HL-60 (cell line): ENCODE measurements around the gene IZUMO4.
A peak's percentile ranks its signal among the peaks of the same experiment; 100 is the strongest.

Experiments used
- POLR2AphosphoS5 ChIP-seq: IDR thresholded peaks from 2 replicates; pipeline ENCODE4 v1.6.1; 2012; ENCODE audit warnings: low read depth
- TF ChIP-seq, protein P1 (sequence below): IDR thresholded peaks from one replicate; pipeline ENCODE4 v1.5.1; 2011; ENCODE audit warnings: low read length, control low read depth, inconsistent platforms; ENCODE audit not compliant: insufficient read depth
- TF ChIP-seq, protein P2 (sequence below): IDR thresholded peaks from 2 replicates; pipeline ENCODE4 v1.6.1; 2012; ENCODE audit warnings: low read depth; ENCODE audit not compliant: insufficient replicate concordance

DNA sequence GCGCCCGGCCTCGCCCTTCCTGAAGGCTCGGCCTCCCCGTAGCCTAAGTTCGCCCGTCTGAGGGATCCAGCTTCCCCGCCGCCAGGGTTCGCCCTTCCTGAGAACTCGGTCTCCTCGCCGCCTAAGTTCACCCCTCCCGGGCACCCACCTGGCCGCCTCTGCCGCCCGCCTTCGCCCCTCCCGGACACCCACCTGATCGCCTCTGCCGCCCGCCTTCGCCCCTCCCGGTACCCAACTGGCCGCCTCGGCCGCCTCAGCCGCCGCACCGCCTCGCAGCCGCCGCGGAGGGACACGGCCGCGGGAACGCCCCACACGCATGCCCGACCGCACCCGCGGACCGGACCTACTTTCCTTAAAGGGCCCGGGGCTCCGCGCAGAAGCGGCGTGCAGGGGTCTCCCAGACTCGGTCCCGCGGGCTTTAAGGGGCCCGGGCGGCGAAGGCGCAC lies 658 bp upstream of the IZUMO4 start, which contains the start of gene MOB3A:
- TF ChIP-seq, protein P1, sequence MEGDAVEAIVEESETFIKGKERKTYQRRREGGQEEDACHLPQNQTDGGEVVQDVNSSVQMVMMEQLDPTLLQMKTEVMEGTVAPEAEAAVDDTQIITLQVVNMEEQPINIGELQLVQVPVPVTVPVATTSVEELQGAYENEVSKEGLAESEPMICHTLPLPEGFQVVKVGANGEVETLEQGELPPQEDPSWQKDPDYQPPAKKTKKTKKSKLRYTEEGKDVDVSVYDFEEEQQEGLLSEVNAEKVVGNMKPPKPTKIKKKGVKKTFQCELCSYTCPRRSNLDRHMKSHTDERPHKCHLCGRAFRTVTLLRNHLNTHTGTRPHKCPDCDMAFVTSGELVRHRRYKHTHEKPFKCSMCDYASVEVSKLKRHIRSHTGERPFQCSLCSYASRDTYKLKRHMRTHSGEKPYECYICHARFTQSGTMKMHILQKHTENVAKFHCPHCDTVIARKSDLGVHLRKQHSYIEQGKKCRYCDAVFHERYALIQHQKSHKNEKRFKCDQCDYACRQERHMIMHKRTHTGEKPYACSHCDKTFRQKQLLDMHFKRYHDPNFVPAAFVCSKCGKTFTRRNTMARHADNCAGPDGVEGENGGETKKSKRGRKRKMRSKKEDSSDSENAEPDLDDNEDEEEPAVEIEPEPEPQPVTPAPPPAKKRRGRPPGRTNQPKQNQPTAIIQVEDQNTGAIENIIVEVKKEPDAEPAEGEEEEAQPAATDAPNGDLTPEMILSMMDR: no peak
- TF ChIP-seq, protein P2, sequence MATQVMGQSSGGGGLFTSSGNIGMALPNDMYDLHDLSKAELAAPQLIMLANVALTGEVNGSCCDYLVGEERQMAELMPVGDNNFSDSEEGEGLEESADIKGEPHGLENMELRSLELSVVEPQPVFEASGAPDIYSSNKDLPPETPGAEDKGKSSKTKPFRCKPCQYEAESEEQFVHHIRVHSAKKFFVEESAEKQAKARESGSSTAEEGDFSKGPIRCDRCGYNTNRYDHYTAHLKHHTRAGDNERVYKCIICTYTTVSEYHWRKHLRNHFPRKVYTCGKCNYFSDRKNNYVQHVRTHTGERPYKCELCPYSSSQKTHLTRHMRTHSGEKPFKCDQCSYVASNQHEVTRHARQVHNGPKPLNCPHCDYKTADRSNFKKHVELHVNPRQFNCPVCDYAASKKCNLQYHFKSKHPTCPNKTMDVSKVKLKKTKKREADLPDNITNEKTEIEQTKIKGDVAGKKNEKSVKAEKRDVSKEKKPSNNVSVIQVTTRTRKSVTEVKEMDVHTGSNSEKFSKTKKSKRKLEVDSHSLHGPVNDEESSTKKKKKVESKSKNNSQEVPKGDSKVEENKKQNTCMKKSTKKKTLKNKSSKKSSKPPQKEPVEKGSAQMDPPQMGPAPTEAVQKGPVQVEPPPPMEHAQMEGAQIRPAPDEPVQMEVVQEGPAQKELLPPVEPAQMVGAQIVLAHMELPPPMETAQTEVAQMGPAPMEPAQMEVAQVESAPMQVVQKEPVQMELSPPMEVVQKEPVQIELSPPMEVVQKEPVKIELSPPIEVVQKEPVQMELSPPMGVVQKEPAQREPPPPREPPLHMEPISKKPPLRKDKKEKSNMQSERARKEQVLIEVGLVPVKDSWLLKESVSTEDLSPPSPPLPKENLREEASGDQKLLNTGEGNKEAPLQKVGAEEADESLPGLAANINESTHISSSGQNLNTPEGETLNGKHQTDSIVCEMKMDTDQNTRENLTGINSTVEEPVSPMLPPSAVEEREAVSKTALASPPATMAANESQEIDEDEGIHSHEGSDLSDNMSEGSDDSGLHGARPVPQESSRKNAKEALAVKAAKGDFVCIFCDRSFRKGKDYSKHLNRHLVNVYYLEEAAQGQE: no peak
- TF ChIP-seq POLR2AphosphoS5: peak; percentile 71; the same call in 1 of the 2 replicates
